WTC11 (cell line): ENCODE measurements around the gene COL11A1. TPM values are rescaled to one million over a fixed set of nuclear protein-coding genes. Genes with fewer than 3 reads are reported as not detected.
A peak's percentile ranks its signal among the peaks of the same experiment; 100 is the strongest.

Experiments
- ATAC-seq: fragments of 200-7000 bp; cut with Tn5 transposase; 2 replicates; pipeline ENCODE4 v1.10.0; 2021; ENCODE audit warnings: mild to moderate bottlenecking, moderate library complexity
- CTCF ChIA-PET: fragments of 300-600 bp; sonication (Branson Sonifier 250); formaldehyde crosslinking; loops from one replicate; lab custom pipeline; 2021; ENCODE audit warnings: antibody characterized with exemption; lab: Charles Lee
- POLR2A ChIA-PET: fragments of 350-600 bp; sonication (Branson Sonifier 250); formaldehyde crosslinking; loops from one replicate; lab custom pipeline; 2021; ENCODE audit warnings: antibody characterized with exemption; lab: Charles Lee
- DNase-seq: peaks from one replicate; pipeline ENCODE4 v3.0.0; 2021; ENCODE audit warnings: low spot score
- H3K27ac Mint-ChIP-seq: 2 replicates; pipeline ENCODE4 v1.8.0; 2021; ENCODE audit warnings: mixed read lengths
- H3K27me3 Mint-ChIP-seq: 2 replicates; pipeline ENCODE4 v1.8.0; 2021; ENCODE audit warnings: low read depth, mild to moderate bottlenecking, moderate library complexity, mixed read lengths
- H3K36me3 Mint-ChIP-seq: 2 replicates; pipeline ENCODE4 v1.8.0; 2021; ENCODE audit warnings: mixed read lengths
- H3K4me1 Mint-ChIP-seq: 2 replicates; pipeline ENCODE4 v1.8.0; 2022; ENCODE audit warnings: mixed read lengths
- H3K4me3 Mint-ChIP-seq: 2 replicates; pipeline ENCODE4 v1.8.0; 2021; ENCODE audit warnings: mild to moderate bottlenecking, moderate library complexity, mixed read lengths
- H3K9me3 Mint-ChIP-seq: 2 replicates; pipeline ENCODE4 v1.8.0; 2021; ENCODE audit warnings: mixed read lengths
- AFF4 ChIP-seq: sonication (generic); formaldehyde crosslinking; IDR thresholded peaks from 2 replicates; pipeline ENCODE4 v1.8.1; 2023; ENCODE audit warnings: mild to moderate bottlenecking, missing genetic modification reagents, borderline replicate concordance
- CBFB ChIP-seq: sonication (generic); formaldehyde crosslinking; IDR thresholded peaks from 2 replicates; pipeline ENCODE4 v1.8.1; 2022; ENCODE audit warnings: mild to moderate bottlenecking, low read depth, missing genetic modification reagents
- CREM ChIP-seq: sonication (generic); formaldehyde crosslinking; IDR thresholded peaks from 2 replicates; pipeline ENCODE4 v1.8.1; 2022; ENCODE audit warnings: mild to moderate bottlenecking, missing genetic modification reagents, moderate library complexity
- E2F4 ChIP-seq: sonication (generic); formaldehyde crosslinking; IDR thresholded peaks from 2 replicates; pipeline ENCODE4 v1.8.1; 2022; ENCODE audit warnings: low read depth, mild to moderate bottlenecking, moderate library complexity, missing genetic modification reagents, borderline replicate concordance
- ERG ChIP-seq: fragments of 250-450 bp; sonication (Bioruptor Pico); IDR thresholded peaks from 2 replicates; pipeline ENCODE4 v1.8.0; 2021; ENCODE audit warnings: mild to moderate bottlenecking
- FOXJ3 ChIP-seq: sonication (generic); formaldehyde crosslinking; IDR thresholded peaks from 2 replicates; pipeline ENCODE4 v1.9.0; 2021; ENCODE audit warnings: missing genetic modification reagents, mild to moderate bottlenecking, borderline replicate concordance
- JAZF1 ChIP-seq: fragments of 250-450 bp; sonication (Bioruptor Pico); IDR thresholded peaks from 2 replicates; pipeline ENCODE4 v1.9.0; 2021; ENCODE audit warnings: moderate library complexity, mild to moderate bottlenecking, inconsistent platforms
- MAX ChIP-seq: sonication (generic); formaldehyde crosslinking; IDR thresholded peaks from 2 replicates; pipeline ENCODE4 v1.8.0; 2022; ENCODE audit warnings: mild to moderate bottlenecking, missing genetic modification reagents
- MXD4 ChIP-seq: fragments of 250-450 bp; sonication (Bioruptor Pico); IDR thresholded peaks from 2 replicates; pipeline ENCODE4 v1.8.0; 2021; ENCODE audit warnings: mild to moderate bottlenecking, moderate library complexity, borderline replicate concordance
- NFE2L1 ChIP-seq: sonication (generic); formaldehyde crosslinking; IDR thresholded peaks from 2 replicates; pipeline ENCODE4 v1.8.1; 2023; ENCODE audit warnings: missing genetic modification reagents
- NR2C2 ChIP-seq: sonication (generic); formaldehyde crosslinking; IDR thresholded peaks from 2 replicates; pipeline ENCODE4 v1.8.0; 2022; ENCODE audit warnings: mild to moderate bottlenecking, missing genetic modification reagents
- SOX15 ChIP-seq: fragments of 250-450 bp; sonication (Bioruptor Pico); IDR thresholded peaks from 2 replicates; pipeline ENCODE4 v1.9.0; 2021; ENCODE audit warnings: mild to moderate bottlenecking
- TP53 ChIP-seq: sonication (generic); formaldehyde crosslinking; IDR thresholded peaks from 2 replicates; pipeline ENCODE4 v1.8.1; 2023; ENCODE audit warnings: mild to moderate bottlenecking, missing genetic modification reagents
- USF1 ChIP-seq: sonication (generic); formaldehyde crosslinking; IDR thresholded peaks from 2 replicates; pipeline ENCODE4 v1.8.0; 2022; ENCODE audit warnings: mild to moderate bottlenecking, missing genetic modification reagents
- ZNF121 ChIP-seq: sonication (generic); formaldehyde crosslinking; IDR thresholded peaks from 2 replicates; pipeline ENCODE4 v1.8.0; 2023; ENCODE audit warnings: missing genetic modification reagents
- ZNF232 ChIP-seq: sonication (generic); formaldehyde crosslinking; IDR thresholded peaks from 2 replicates; pipeline ENCODE4 v1.8.0; 2022; ENCODE audit warnings: mild to moderate bottlenecking, missing genetic modification reagents
- ZNF263 ChIP-seq: sonication (generic); formaldehyde crosslinking; IDR thresholded peaks from 2 replicates; pipeline ENCODE4 v1.8.1; 2022; ENCODE audit warnings: low read depth, mild to moderate bottlenecking, moderate library complexity, missing genetic modification reagents
- ZNF423 ChIP-seq: fragments of 250-450 bp; sonication (Bioruptor Pico); IDR thresholded peaks from 2 replicates; pipeline ENCODE4 v2.1.2; 2022; ENCODE audit warnings: mild to moderate bottlenecking, moderate library complexity
- total RNA-seq: library from RNA; stranded (reverse); gene quantifications from 3 replicates; pipeline ENCODE4 v1.2.3, GENCODE V29; 2021
- TF ChIP-seq, protein P1 (sequence below): sonication (generic); formaldehyde crosslinking; IDR thresholded peaks from 2 replicates; pipeline ENCODE4 v1.8.1; 2023; ENCODE audit warnings: mild to moderate bottlenecking, moderate library complexity, missing genetic modification reagents
- TF ChIP-seq, protein P2 (sequence below): sonication (generic); formaldehyde crosslinking; IDR thresholded peaks from 2 replicates; pipeline ENCODE4 v1.8.0; 2023; ENCODE audit warnings: missing genetic modification reagents
- TF ChIP-seq, protein P3 (sequence below): fragments of 250-450 bp; sonication (Bioruptor Pico); IDR thresholded peaks from 2 replicates; pipeline ENCODE4 v2.1.2; 2022; ENCODE audit warnings: mild to moderate bottlenecking, moderate library complexity

COL11A1 gene
- total RNA-seq, 1 experiment from 2014 or later = 13.1 TPM

- CTCF ChIA-PET = interaction anchor here (3.1 kb wide), 1 partner anchor 360 kb away, joined by 11 read pairs; no protein-coding TSS in a partner anchor
- Mint-ChIP-seq H3K27me3 (no peaks in the 10 kb centered on the region), H3K9me3 (no peaks in the 10 kb centered on the region)
Measured at GRCh38 chr1:103101399-103101798, 6.9 kb downstream of the COL11A1 start.

DNA sequence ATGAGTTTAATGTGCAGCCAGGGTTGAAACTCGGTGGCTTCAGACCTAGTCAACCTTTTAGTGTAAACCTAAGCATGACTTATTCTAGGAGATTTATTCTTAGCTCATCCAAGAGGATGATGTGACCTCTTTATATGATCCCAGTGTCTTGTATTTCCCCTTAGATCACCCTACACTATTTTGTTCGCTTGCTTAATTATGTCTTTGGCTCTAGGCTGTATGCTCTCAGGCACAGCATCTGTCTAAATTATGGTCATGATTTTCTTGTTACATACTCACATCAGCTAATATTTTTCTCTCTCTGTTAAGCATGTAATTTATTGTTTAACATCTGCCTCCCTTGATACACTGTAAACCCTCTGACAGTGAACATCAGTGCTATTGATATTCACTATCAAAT, 19.1 kb downstream of the COL11A1 start:
- ChIA-PET CTCF (no interaction called here), POLR2A (no interaction called here)
- no peak for TF ChIP-seq JAZF1
- TF ChIP-seq USF1 (CRISPR knock-in tag) = no peak
- no peak for TF ChIP-seq ZNF423 (CRISPR knock-in tag)
- no peak for TF ChIP-seq MAX
- TF ChIP-seq, protein P1, sequence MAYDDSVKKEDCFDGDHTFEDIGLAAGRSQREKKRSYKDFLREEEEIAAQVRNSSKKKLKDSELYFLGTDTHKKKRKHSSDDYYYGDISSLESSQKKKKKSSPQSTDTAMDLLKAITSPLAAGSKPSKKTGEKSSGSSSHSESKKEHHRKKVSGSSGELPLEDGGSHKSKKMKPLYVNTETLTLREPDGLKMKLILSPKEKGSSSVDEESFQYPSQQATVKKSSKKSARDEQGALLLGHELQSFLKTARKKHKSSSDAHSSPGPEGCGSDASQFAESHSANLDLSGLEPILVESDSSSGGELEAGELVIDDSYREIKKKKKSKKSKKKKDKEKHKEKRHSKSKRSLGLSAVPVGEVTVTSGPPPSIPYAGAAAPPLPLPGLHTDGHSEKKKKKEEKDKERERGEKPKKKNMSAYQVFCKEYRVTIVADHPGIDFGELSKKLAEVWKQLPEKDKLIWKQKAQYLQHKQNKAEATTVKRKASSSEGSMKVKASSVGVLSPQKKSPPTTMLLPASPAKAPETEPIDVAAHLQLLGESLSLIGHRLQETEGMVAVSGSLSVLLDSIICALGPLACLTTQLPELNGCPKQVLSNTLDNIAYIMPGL = no peak
- no peak for TF ChIP-seq MXD4 (CRISPR knock-in tag)
- TF ChIP-seq NR2C2 (CRISPR knock-in tag) = no peak
- TF ChIP-seq CREM (CRISPR knock-in tag) = no peak

More at GRCh38 chr1:103101399-103101798, 6.9 kb downstream of the COL11A1 start:
- no peak overlapping the region for H3K27ac Mint-ChIP-seq
- ATAC-seq (peak; percentile 56; the same call in 1 of the 2 replicates), DNase-seq (no peak)
- TF ChIP-seq E2F4 (CRISPR knock-in tag) (no peak), CBFB (CRISPR knock-in tag) (no peak), NFE2L1 (no peak), FOXJ3 (CRISPR knock-in tag) (no peak), SOX15 (no peak), TP53 (no peak), ZNF263 (CRISPR knock-in tag) (no peak), ZNF232 (CRISPR knock-in tag) (no peak), AFF4 (CRISPR knock-in tag) (no peak), ZNF121 (CRISPR knock-in tag) (no peak), CREM (CRISPR knock-in tag) (no peak), ERG (CRISPR knock-in tag) (no peak)
- TF ChIP-seq, protein P2, sequence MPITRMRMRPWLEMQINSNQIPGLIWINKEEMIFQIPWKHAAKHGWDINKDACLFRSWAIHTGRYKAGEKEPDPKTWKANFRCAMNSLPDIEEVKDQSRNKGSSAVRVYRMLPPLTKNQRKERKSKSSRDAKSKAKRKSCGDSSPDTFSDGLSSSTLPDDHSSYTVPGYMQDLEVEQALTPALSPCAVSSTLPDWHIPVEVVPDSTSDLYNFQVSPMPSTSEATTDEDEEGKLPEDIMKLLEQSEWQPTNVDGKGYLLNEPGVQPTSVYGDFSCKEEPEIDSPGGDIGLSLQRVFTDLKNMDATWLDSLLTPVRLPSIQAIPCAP (CRISPR knock-in tag) = no peak
- TF ChIP-seq, protein P3, sequence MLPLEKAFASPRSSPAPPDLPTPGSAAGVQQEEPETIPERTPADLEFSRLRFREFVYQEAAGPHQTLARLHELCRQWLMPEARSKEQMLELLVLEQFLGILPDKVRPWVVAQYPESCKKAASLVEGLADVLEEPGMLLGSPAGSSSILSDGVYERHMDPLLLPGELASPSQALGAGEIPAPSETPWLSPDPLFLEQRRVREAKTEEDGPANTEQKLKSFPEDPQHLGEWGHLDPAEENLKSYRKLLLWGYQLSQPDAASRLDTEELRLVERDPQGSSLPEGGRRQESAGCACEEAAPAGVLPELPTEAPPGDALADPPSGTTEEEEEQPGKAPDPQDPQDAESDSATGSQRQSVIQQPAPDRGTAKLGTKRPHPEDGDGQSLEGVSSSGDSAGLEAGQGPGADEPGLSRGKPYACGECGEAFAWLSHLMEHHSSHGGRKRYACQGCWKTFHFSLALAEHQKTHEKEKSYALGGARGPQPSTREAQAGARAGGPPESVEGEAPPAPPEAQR (CRISPR knock-in tag) = no peak
- no peak overlapping the region for H3K4me3 Mint-ChIP-seq
- POLR2A ChIA-PET = interaction anchor here (0.5 kb wide), 1 partner anchor 79 kb away, joined by 4 read pairs; no protein-coding TSS in a partner anchor
- no peaks in the 10 kb centered on the region for H3K36me3 Mint-ChIP-seq
- H3K4me1 Mint-ChIP-seq = peaks cover 11% of the 10 kb centered on the region

More for the DNA sequence above, 19.1 kb downstream of the COL11A1 start:
- DNase-seq = no peak
- Mint-ChIP-seq H3K27me3 (no peaks in the 10 kb centered on the region), H3K9me3 (no peaks in the 10 kb centered on the region), H3K4me1 (no peaks in the 10 kb centered on the region), H3K27ac (peak overlapping the region; percentile 36; the same call in 1 of the 2 replicates), H3K4me3 (no peak overlapping the region), H3K36me3 (no peaks in the 10 kb centered on the region)
- no peak for ATAC-seq
